K562 treated with DMSO at 1 percent for 4 hours (cell line): Measurements from ENCODE around the gene BOD1. TPM values are rescaled to one million over a fixed set of nuclear protein-coding genes. Genes with fewer than 3 reads are reported as not detected.

Source experiments
- total RNA-seq: library from RNA; unstranded; fragments of 300-600 nt; gene quantifications from 2 replicates; pipeline ENCODE4 v1.2.3, GENCODE V29; 2022; ENCODE audit not compliant: insufficient read depth

The BOD1 gene
- total RNA-seq = 26.1 and 26.4 TPM in 2 replicates

DNA sequence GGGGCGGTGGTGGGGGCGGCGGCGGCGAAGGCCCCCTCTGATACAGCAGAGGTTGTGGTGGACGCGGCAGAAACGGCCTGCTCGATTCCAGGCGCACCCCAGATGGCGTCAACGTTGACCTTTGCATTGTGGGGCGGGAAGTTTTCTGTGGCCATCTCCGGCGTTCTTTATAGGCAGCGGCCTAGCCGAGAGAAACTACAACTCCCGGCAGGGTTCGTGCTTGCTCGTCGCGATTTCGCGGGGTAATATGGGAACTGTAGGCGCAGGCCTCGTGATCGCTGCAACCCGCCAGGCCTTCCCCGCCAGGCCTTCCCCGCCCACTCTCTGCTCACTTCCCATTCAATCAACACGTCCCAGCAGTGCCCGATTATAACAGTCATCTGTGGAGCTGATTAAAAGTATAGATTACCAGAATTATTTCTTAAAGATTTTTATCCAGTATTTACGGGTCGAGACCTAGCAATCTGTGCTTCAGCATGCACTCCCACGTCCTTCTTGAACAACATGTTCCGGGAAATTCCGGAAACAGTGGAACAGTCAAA lies at the start of gene BOD1:
TSS of gene BOD1 (minus strand) at position 74 of the 542 bp plus-strand sequence. CDS start 214 bp downstream, outside the sequence.

